GM19372 (cell line): ENCODE data around the gene LAMB3.

Experiments
- ATAC-seq: cut with Tn5 transposase; IDR thresholded peaks from one replicate; pipeline ENCODE4 v1.9.1; 2021; ENCODE audit warnings: mild to moderate bottlenecking, low read depth, moderate library complexity; ENCODE audit not compliant: unreplicated experiment

The LAMB3 gene

DNA sequence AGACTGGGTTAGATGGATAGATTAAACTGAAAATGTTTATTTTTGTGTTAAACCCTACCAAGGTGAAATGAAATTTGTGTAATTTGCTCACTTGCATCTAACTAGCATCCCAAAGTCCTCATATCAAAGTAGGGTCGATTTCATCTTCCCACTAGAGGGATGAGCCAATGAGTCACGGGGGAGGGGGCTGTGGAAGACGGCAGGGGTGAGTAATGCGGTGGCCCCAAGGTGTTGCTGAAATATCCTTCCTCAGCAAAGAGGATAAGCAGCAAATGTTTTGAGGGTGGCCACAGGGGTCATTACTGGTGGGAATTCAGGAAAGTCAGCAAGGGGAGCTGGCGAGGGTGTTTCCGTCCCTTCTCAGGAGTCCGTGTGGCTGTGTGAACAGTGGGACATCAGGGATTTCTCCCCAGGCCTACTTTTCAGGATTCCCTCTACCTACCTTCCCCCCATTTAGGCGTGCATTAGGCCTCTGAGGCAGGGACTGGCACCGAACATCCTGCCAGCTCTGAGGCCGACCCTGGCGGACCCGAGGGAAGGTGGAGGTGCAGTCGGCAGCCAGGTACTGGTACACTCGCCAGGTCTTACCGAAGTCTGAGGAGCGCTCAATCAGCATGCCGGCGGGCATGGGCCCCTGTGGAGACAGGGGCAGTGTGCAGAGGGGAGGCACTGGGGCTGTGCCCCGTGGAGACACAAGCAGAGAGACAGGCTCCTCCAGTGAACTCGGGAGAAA lies 18.1 kb downstream of the LAMB3 start:
- no peak for ATAC-seq

DNA sequence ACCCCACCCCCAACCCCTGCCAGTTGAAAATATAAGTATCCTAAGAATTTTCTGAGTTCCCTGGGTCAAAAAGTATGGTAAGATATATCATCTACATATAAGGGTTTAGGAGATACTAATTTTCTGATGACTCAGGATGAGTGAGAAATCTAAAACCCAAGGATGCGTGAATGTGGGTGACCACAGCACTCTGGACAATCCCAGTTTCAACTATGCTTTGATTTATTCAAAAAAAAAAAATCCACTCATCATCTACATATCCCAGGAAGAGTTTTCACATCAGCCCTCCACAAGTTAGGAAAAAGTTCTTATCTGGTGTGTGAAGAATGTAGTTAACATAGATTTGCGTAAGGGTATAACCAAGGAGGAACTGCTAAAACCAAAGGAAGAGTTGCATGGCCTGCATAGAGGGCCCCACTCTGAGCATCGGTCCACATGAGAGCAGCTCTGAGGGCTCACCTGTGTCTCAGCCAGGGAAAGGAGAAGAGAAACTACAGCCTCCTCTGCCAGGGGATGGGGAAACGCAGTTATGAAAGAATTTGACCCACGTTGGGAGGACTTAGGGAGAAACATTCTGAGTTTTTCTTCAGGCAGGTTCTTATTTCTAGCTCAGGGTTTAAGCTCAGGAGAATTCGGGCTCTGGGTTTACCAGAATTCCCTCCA lies 18.8 kb downstream of the LAMB3 start:
- ATAC-seq = no peak

DNA sequence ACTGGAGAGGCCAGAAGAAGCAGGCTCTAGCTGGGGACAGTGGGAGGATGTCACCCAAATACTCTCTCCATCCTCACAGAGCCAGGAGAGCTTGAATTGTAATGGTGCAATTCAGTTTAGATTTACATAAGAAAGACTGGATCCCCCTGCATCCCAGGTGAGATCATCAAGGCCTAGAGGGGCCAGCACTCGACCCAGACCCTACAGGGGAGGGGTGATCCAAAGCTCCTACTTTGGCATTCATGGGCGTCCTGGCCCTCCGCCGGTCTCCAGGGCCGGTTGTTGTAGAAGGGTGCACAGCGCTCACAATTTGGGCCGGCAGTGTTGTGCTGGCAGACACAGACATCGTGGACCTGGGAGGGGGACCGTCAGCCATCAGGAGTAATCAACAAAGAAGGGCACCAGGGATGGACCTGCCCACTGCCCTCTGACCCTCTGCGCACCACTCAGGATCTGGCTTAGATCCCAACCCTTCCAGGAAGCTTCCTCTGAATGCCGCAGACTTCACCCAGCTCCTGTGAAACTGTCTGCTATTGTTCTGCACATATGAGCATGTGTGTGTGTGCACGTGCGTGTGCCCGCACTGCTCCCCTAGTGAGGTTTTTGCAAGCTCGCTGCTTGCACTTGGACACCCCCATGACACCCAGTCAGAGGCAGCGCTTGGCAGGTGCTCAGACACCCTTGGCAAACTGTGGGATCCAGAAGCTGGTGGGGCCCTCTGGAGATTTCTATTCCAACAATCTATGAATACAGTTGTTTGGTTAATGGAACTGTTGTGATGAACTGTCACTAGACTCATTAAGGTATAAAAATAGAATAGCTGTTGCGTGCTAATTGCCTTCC lies 21.6 kb downstream of the LAMB3 start:
- no peak for ATAC-seq

DNA sequence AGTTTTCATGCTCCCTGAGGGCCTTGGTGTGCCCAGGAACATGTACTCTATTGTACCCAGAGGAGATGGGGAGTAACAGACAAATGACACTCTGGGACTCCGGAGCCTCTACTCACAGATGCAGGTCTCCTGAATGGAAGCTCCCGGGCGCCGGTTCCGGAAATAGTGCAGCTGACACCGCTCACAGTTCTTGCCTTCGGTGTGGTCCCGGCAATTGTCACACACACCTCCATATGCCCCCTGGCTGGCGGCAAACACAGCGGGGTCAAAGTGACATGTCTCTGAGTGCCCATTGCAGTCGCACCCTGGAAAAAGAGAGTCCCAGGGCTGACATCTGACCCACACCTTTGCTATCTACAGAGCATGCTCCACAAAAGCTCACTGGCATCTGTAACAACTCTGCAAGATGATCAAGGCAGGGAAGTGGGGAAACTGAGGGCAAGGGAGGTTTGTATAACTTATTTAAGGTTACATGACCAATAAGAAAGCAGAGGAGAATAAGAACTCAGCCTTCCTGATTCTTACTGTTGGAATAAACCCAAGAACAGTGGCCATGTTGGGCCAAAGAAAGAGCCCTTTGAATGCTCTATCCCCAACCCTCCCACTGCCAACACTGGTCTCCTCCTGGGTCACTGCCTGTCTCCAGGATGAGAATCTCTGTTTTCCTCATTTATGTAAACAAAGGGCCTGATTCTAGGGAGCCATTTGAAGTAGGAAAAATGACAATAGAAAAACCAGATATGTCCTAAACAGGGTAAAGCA lies 22.4 kb downstream of the LAMB3 start:
- no peak for ATAC-seq

DNA sequence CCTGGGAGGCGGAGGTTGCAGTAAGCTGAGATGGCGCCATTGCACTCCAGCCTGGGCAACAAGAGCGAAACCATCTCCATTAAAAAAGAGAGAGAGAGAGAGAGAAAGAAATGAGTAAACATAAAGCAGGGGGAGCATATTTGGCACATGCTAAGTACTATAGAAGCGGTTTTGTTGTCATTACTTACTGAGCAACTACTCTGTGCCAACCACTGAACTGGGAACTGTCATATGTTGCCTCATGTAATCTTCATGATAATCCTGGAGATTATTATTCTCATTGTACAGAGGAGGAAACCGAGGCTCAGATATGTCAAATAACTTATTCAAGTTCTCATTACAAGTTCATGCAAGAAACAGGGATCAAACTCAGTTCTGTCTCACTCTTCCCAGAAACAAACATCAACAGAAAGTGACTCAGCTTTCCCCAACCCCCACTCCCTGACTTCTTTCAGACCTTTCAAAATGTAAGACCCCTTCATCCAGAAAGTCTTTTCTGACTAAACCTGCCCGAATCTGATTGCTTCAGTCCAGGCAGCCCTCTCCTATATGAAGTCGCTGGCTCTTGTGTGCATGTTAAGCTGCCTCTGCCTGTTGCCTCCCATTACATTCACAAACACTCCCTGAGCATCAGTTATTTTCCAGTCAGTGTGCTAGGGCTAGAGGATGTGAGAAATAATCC lies 23.5 kb downstream of the LAMB3 start:
- ATAC-seq = no peak

DNA sequence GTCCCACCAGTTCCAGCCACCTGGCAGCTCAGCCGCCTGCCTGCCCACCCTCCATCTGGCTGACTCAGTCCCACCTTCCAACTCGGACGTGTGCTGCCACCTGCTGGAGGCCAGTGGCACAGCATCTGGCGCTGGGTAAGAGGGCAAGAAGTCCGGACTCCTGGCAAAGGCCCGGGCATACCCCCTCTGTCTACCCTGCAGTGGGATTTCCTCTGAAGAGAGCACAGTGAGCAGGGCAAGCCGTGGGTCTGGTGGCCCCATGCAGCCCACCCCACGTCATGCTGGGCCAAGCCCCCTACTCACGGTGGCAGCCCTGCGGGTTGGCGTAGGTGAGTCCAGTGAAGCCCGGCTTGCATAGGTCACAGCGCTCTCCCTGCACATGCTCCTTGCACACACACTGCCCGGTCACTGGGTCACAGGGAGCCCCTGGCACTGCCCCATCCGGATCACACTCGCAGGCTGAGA lies 24.5 kb downstream of the LAMB3 start:
- ATAC-seq = peak; percentile 83

DNA sequence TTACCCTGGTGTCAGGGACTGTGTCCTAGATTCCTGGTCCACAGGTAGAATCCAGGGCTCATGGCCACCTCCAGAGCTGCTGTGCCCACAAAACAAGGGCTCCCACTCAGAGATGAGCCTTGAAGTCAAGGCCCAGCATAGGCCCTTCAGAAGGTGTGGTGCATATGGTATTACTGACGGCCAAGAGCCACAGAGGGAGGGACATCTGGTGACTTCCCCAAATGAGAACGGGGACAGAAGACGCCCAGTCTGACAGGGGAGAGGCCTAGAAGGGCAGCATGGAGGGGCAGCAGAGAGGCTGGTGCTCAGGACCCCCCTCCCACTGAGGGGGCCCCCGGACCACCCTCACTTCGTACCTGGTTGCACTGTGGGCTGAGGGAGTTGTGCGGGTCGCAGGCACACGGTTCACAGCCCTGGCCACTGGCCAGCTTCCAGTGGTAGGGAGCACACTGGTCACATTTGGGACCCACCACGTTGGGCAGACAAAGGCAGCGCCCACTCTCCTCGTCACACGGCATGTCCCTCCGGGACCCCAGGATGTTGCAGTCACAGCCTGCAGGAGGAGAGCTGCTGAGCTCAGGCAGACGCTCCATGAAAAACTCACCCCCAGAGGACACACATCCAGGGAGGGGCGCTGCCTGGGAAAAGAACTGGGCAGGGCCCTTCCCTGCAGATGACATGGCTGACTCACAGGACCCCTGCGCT lies 25.0 kb downstream of the LAMB3 start:
- no peak for ATAC-seq

DNA sequence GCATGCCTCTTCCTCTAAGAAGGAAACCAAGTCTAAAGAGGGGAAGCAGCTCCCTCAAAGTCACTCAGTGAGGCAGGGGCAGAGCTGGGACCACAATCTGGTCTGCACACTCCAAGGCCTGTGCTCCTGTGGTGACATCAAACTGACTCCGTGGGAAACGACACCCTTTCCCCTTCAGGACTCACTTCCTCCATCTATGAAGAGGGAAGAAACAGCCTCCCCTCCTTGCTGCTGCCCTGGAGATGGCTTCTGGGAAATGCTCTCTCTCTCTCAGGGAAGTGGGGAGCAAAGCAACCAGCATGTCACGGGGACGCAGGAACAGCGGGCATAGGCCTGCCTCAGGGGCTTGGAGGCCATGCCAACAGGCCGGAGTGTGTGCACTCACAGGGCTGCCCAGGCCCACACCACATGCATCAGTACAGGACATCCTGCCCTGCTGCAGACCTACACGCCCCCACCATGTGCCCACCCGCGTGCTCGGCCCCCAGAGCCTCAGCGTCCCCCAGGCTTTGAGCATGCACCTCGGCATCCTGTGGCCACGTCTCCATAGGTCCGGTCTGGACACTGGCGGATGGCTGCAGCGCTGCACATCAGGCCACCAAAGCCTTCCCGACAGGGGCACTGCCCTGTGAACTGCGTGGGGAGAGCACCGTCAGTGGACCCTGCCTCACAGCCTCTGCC lies 25.7 kb downstream of the LAMB3 start:
- no peak for ATAC-seq

DNA sequence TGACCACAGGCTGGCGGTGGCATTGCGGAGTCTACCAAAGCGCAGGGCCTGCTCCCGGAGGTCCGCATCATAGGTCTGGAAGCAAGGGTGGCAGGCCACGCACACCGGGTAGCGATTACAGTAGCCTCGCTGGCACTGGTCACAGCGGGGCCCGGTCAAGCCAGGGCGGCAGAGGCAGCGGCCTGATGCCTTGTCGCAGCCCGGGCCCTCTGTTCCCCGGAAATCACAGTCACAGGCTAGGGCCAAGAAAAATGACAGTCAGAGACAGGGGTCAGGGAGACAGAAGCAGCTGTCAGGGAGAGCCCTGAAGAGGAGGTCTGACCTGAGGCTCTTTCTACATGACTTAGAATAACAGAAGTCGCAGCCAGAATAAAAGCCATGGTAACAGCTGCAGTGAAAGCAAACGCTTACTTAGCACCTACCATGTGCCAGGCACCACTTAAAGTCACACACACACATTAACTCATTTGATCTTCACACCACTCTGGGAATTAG lies 26.4 kb downstream of the LAMB3 start:
- no peak for ATAC-seq

DNA sequence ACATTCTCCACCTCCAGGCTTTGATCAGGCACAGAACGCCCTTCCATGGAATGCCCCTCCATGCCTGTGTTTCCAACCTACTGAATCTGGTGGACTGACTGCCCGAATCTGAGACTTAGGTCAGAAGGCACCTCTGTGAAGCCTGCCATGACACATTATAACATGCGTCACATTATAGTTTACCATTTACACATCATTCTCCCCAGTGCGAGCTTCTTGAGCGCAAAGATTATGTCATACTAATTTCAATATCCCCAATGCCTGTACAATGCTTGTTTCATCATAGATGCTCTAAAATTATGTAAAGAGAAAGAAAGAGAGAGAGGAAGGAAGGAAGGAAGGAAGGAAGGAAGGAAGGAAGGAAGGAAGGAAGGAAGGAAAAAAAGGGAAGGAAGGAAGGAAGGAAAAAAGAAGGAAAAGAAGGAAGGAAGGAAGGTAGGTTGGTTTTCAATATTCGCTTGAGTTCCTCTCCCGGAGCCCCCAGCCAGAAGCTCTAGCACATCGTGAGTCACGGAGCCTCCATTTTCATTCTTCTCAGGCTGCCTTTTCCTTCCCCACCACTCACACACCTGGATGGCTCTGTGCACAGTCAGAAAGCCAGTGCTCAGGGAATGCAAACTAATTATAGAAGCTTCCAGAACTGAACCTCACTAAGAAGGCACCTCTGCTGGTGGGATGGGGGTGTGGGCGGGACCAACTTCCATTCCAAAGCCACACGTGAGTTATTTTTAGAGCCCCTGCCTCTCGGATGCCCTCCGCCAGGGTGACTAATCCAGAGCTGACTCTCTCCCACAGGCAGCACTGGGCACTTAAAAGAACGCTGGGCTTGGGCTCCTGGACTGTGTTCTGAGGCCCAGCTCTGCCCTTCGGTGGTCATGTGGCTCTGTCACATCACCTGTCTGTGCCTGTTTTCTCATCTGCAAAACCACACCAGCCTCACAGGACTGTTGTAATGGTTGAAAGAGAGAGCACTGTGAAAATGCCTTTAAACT lies 27.4 kb downstream of the LAMB3 start:
- ATAC-seq = no peak

DNA sequence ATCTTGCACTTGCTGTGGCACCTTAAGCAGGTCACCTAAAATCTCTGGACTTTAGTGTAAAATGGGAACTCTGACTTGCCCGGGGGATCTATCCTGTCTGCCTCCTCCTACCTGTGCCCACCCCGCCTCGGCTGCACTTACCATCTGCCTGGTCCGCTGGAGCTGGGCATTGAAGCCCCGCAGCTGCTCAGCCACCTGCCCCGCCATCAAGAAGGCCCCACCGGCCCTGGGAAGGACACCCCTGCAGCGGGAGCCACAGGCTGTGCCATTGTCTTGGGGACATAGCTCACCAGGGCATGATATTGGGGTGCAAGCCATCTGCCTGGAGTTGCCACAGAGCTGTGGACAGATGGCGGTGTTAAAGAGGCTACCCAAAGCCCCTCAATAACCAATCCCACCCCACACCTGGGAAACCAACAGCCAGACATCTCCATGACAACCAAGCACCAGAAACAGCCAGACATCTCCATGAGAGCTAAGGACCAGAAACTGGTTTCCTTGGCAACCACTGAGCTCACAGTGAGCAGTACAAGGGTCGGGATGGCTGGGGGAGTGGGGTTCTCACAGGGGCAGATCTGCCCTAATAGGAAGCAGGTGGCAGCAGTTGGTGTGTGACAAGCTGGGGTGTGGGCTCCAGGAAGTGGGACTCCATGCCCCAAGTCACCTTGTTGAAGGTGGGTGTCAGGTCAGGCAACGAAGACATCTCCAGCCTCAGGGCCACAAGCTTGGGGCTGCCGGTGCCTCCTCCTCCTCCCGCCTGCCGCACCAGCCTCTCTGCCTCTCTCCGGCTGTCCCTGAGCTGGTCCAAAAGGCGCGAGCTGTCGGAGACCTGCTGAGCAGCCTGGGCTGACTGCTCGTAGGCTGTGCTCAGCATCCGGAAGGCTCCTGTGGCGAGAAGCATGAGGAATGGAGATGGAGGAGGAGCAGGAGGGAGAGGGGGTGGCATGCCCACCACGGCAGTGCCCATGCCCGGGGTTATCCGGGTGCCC lies 29.1 kb downstream of the LAMB3 start:
- no peak for ATAC-seq

DNA sequence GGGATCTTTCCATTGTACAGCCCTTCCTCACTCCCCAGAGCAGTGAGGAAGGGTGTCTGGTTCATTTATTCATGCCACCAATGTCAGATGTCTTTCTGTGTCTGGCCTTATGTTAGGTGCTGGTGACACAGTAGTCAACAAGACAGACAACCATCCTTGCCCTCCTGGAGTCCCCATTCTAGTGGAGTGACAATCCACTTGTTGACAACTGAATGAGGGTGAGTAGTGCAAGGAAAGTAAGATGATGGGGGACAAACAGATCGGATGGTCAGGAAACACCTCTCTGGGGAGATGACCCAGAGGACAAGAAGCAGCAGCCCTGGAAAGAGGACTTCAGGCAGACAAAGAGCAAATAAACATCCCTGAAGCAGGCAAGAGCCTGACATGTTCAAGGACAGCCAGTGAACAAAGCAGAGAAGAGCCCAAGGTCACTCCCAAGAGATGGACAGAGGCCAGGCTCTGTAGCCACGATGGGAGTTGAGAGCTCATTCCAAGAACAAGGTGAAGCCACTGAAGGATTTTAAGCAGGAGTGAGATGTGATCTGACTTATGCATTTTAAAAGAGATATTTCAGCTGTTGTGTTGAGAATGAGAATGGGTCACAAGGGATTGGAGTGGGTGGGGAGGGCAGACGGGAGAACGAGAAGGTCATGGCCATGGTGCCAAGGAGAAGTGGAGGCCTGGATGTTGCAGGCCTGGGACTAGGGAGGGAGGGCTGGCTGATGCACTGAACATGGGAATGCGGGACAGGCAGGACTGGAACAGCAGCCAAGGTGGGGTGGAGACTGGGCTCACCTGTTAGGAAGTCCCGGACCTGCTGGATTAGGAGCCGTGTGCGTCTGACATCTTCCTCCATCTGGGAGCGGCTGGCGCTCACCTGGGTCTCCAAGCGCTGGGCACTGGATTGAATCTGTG lies 30.2 kb downstream of the LAMB3 start:
- no peak for ATAC-seq

DNA sequence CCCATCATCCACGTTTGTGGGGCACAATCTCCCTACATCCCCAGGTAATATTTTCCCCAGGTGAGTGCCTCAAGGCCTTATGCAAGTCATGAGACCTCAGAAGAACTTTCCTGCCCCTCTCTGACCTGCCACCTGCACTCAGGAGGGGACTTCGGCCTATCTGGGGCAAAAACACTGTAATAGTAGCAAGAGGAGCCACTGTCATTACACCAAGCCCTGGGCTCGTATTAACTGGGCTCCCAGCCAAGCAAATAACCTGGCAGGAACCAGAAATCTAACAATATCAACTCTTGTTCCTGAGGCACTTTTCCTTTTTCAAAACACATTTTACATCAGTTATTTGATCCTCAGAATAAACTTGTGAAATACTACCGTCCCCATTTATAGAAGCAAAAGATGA lies 30.9 kb downstream of the LAMB3 start:
- ATAC-seq = no peak

DNA sequence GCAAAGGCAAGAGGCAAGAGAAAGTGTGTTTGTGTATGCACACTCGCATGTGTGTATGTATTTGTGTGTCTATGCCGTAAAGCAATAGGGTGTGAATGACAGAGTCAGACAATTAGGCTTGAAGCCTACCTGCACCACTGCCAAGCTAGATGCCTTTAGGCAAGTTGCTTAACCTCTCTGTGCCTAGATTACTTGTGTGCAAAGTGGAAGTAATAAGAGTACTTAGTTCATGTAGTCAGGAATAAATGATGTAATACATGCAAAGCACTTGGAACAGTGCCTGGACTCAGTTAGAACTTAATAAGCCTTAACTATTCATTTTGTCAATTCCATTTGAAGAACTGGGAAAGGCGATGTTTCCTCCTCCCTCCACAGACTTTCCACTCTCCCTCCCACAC lies 31.7 kb downstream of the LAMB3 start:
- no peak for ATAC-seq
